ENCODE results near the gene RIT2. TPM values are rescaled to one million over a fixed set of nuclear protein-coding genes. Genes with fewer than 3 reads are reported as not detected.
A peak's percentile ranks its signal among the peaks of the same experiment; 100 is the strongest.

The RIT2 gene
- total RNA-seq, 1 experiment from 2014 or later, result 2.1 TPM

DNA sequence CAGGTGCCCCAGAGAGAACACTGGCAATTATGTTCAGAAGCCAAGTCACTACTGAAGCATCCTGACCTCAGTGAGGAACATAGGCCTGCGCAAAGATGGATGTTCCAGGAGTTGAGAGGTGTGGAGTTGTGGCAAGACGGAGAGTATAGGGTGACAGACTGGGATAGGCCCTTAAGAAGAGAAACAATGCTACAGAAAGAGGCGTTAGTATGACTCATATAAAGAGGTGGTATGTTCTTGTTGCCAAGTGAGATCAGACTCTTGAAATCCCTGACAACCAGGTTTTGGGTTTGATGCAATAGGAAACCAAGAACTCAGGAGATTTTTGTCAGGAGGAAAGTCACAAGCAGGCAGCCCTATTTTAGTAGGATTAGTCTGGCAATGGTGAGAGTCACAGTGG, 185.6 kb downstream of the RIT2 start:
- peak; percentile 44 for DNase-seq (ENCODE audit: low spot score)

DNA sequence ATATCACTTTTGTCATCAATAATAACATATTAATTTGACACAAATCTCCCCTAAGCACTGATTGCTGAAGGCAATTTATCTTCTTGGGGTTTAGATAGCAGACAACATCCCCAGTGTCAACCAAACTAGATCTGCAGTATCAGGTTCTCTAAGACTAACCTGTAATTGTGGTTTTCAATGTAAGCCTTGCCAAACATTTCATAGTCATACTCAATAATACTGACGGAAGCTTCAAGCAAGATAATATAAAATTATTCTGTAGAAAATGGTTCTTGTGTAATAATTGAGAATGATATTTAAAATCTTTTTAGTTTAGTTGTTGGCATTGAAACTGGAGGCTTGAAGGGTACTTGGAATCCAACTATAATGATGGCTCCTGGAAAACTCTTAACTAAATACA, 186.3 kb downstream of the RIT2 start:
- DNase-seq (ENCODE audit: low spot score), result no peak

DNA sequence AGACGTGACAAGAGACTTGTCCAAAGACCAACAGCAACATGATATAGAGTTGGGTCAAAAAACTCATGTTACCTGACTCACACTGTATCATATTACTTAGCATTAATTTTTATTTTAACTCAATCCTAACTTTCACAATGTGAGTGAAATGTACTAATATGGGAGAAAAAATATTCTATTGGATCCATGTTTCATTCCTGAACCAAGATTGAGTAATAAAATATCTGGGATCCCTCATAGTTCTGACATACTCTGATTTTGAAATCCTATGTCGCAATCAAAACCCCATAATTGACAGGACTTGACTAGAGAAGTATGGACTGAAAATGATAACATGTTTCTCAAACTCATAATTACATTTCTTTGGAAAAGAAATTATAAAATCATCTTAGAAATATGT, 190.4 kb downstream of the RIT2 start:
- DNase-seq (ENCODE audit: low spot score), result no peak

GRCh38 chr18:42922363-42922762, 193.1 kb downstream of the RIT2 start:
- DNase-seq (ENCODE audit: low spot score), result no peak

- DNase-seq (ENCODE audit: low spot score), result no peak
Observed at GRCh38 chr18:42921226-42921737, 194.2 kb downstream of the RIT2 start.

DNA sequence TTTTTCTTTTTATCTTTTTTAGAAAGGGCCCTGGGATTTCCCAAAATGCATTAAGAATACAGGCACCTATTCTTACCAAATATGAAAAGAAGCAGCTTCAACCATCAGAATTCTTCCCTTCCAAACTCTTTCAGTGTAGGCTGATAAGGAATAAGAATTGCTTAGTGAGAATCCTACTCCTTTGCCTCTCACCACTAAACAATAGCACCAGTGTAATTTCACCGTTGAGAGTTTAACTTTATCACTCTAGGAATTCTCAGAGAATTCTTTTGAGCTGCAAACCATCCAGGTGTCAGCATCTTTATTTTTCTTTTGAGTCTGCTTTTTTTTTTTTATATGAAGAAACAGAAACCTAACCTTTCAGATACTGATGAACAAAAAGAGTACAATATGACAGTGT, 194.9 kb downstream of the RIT2 start:
- no peak for DNase-seq (ENCODE audit: low spot score)

- DNase-seq (ENCODE audit: low spot score), result no peak
Observed at GRCh38 chr18:42915299-42915698, 200.2 kb downstream of the RIT2 start.

GRCh38 chr18:42914476-42914875, 201.0 kb downstream of the RIT2 start:
- no peak for DNase-seq (ENCODE audit: low spot score)

GRCh38 chr18:42909095-42909494, 206.4 kb downstream of the RIT2 start:
- DNase-seq (ENCODE audit: low spot score), result no peak

GRCh38 chr18:42906761-42907160, 208.7 kb downstream of the RIT2 start:
- DNase-seq (ENCODE audit: low spot score), result no peak

DNA sequence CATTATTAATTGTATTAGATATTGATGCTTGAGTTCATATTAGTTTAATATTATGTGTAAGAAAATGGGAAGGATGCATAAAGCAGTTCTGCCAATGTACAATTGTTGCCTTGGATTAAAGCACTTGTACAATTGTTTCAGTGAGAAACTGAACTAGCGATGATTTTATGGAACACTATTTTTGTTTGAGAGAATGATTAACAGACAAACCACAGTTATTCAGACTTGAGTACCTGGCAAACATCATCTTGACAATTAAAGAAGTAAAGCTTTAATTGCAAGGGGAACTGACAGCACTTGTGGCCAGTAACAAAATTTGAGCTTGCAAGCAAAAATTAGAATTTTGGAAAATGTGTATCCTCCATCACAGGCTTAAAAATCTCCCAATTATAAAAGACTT, 214.3 kb downstream of the RIT2 start:
- no peak for DNase-seq (ENCODE audit: low spot score)

- no peak for DNase-seq (ENCODE audit: low spot score)
Observed at GRCh38 chr18:42893977-42894376, 221.5 kb downstream of the RIT2 start.

DNA sequence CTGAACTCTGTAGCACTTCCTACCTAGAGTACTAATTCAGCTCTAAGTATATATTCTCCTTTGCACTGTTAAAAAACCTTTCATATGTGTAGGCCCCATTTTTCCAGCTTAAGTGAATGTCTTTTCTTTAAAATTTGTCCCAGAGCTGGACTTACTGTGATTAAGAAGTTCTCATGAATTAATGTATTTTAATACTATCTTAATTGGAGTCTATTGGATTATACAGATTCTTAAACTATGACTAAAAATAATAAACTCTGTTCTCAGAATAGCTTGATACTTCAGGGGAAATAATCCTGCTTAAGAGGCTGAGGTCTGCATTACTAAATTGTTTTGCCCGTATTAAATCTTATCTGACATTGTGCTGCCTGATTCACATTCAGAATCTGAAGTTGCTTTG, 223.3 kb downstream of the RIT2 start:
- no peak for DNase-seq (ENCODE audit: low spot score)

DNA sequence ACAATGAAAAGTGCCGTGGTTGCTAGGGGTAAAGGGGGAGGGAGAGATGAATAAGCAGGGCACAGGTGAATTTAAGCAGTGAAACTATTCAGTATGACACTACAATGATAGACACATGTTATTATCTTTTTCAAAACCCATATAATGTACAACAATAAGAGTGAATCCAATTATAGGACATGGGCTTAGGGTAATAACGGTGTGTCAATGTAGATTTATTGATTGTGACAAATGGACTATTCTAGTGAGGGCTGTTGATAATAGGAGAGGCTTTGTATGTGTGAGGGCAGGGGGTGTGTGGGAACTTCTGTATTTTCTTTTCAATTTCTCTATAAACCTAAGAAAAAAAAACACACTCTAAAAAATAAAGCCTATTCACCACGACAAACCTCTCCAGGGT, 223.8 kb downstream of the RIT2 start:
- DNase-seq (ENCODE audit: low spot score), result no peak

GRCh38 chr18:42883169-42883568, 232.3 kb downstream of the RIT2 start:
- DNase-seq (ENCODE audit: low spot score), result no peak

- DNase-seq (ENCODE audit: low spot score), result no peak
Observed at GRCh38 chr18:42882122-42882521, 233.4 kb downstream of the RIT2 start.

GRCh38 chr18:42872838-42873237, 242.6 kb downstream of the RIT2 start:
- no peak for DNase-seq (ENCODE audit: low spot score)

DNA sequence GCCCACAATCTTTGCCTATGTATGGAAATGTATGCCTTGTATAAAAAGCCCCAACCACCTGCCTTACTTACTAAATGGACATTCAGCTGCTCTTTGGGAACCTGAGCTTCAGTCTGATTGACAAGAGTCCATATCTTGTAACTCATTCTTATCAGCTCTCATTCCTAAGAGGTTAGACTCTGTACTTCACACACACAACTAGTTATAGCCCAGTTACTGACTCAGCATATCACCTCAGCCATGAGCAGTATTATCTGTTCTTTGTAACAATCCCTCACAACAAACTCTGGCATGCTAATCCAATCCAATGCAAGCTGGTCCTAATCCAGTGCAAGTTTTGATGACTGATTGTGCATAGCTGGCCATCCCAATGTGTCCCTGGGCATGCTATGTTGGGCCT, 250.6 kb downstream of the RIT2 start:
- no peak for DNase-seq (ENCODE audit: low spot score)

DNA sequence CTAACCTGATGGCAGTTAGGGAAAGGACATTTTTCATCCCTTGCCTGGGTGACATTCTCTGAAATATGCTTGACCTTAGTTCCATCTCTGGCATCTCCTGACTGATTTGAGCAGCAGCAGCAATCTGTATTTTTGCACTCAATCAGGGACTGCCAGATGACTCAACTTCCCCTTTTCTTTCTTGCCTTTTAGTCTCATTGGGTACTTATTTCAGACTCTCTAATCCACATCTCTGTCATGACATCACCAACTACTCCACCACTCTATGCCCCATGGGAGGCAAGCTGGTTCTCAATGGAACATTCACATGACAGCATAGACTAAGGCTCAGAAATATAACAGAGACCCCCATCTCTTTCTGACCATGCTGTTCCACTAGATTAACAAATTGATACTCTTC, 254.2 kb downstream of the RIT2 start:
- no peak for DNase-seq (ENCODE audit: low spot score)

- no peak for DNase-seq (ENCODE audit: low spot score)
Observed at GRCh38 chr18:42860548-42860947, 254.9 kb downstream of the RIT2 start.

DNA sequence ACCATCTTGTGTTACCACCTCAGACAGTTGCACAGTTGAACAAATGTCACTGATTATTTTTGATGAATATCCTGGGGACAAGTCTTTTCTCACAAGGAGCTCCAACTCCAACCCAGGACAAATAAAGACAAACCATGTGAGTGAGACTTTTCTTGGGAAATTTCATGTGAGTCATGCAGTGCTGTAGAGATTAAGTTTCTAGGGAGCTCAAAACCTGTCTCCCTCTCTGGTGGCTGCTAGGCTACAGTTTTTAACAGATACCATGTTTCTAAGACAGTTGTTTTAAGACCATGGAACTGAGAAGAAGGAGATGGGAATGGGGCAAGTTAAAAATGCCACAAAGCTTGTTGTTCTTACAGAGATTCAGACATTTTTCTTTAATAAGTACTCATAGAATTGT, 255.5 kb downstream of the RIT2 start:
- peak; percentile 6 for DNase-seq (ENCODE audit: low spot score)

GRCh38 chr18:42854558-42854957, 260.9 kb downstream of the RIT2 start:
- no peak for DNase-seq (ENCODE audit: low spot score)

GRCh38 chr18:42850174-42851083, 265.1 kb downstream of the RIT2 start:
- peak; percentile 39 for DNase-seq (ENCODE audit: low spot score)

- DNase-seq (ENCODE audit: low spot score), result no peak
Observed at GRCh38 chr18:42839408-42839807, 276.1 kb downstream of the RIT2 start.
